ENCODE data around the gene CCNI.

CCNI gene

GRCh38 chr4:77001907-77002306 is 73.9 kb downstream of the CCNI start:
- DNase-seq: no peak

GRCh38 chr4:76998251-76998901 is 77.4 kb downstream of the CCNI start:
- DNase-seq: no peak

GRCh38 chr4:76997532-76997931 is 78.3 kb downstream of the CCNI start:
- no peak for DNase-seq
